HCT116 (cell line): ENCODE results near the gene FAM124B. TPM values are rescaled to one million over a fixed set of nuclear protein-coding genes. Genes with fewer than 3 reads are reported as not detected.

ENCODE experiments used
- ATAC-seq: fragments of 200-7000 bp; cut with Tn5 transposase; 2 replicates; pipeline ENCODE4 v1.9.1; 2020; ENCODE audit warnings: mild to moderate bottlenecking, moderate library complexity
- BruUV-seq: library from RNA; stranded (reverse); fragments of 400-500 nt; replicated peaks from 2 replicates; lab custom pipeline; 2021; lab: Mats Ljungman, UMichigan
- CTCF ChIA-PET: fragments of 300-600 bp; sonication (Branson Sonifier 250); formaldehyde crosslinking; loops from one replicate; lab custom pipeline; 2021; ENCODE audit warnings: antibody characterized with exemption; lab: Charles Lee
- POLR2A ChIA-PET: fragments of 300-600, 350-600 bp; sonication (Branson Sonifier 250); formaldehyde crosslinking; loops from one replicate; lab custom pipeline; 2021; ENCODE audit warnings: antibody characterized with exemption; lab: Charles Lee
- RAD21 ChIA-PET, 2 experiments: fragments of 300-600 bp; sonication (Branson Sonifier 250); formaldehyde crosslinking; loops; one replicate each; lab custom pipeline; 2023; ENCODE audit warnings: low total read pairs in 2 of 2; ENCODE audit not compliant: uncharacterized antibody in 2 of 2, unreplicated experiment in 2 of 2, low non-redundant PET in 1 of 2; lab: Charles Lee
- DNase-seq: peaks from one replicate; pipeline ENCODE4 v3.0.0-alpha.2; 2010; ENCODE audit warnings: low read depth, low spot score
- H2AFZ ChIP-seq: fragments of 200-600 bp; shearing (Covaris generic), sonication (generic); 2 replicates; pipeline ENCODE4 v1.6.1; 2017; ENCODE audit warnings: low read depth, mixed run types, mixed read lengths, antibody characterized with exemption, low read length; ENCODE audit not compliant: poor library complexity, severe bottlenecking
- H3K27ac ChIP-seq: 2 replicates; pipeline ENCODE4 v1.5.1; 2012; ENCODE audit warnings: low read depth, low read length
- H3K27me3 ChIP-seq: fragments of 200-600 bp; sonication (generic); 2 replicates; pipeline ENCODE4 v1.6.1; 2016; ENCODE audit warnings: mixed run types, low read length, mixed read lengths; ENCODE audit not compliant: insufficient read depth
- H3K36me3 ChIP-seq, 2 experiments: fragments of 200-500 bp in 1 of 2; fragments of 200-600 bp in 1 of 2; sonication (Bioruptor generic) in 1 of 2; sonication (generic) in 1 of 2; 2 replicates each; pipeline versions ENCODE4 v1.5.1 to v1.6.1; 2014 to 2016; ENCODE audit warnings: low read length in 2 of 2, inconsistent platforms in 1 of 2, mixed read lengths in 1 of 2, mixed run types in 1 of 2; ENCODE audit not compliant: insufficient read depth in 2 of 2, control insufficient read depth in 1 of 2
- H3K4me1 ChIP-seq, 2 experiments: fragments of 200-600 bp in 1 of 2; sonication (generic) in 1 of 2; 2 replicates each; pipeline versions ENCODE4 v1.5.1 to v1.6.1; 2012 to 2017; ENCODE audit warnings: low read length in 2 of 2, inconsistent platforms in 1 of 2, mild to moderate bottlenecking in 1 of 2, mixed read lengths in 1 of 2, mixed run types in 1 of 2, moderate library complexity in 1 of 2; ENCODE audit not compliant: insufficient read depth in 2 of 2, control insufficient read depth in 1 of 2
- H3K4me2 ChIP-seq: fragments of 200-600 bp; sonication (generic); 2 replicates; pipeline ENCODE4 v1.6.1; 2017; ENCODE audit warnings: mixed run types, low read length, mixed read lengths
- H3K4me3 ChIP-seq, 2 experiments: fragments of 200-600 bp in 1 of 2; sonication (generic) in 1 of 2; replicated peaks in 1 of 2; 2 replicates each; pipeline ENCODE4 v1.5.1; 2011 to 2016; ENCODE audit warnings: low read length in 2 of 2, control low read depth in 1 of 2, low read depth in 1 of 2, mild to moderate bottlenecking in 1 of 2, mixed read lengths in 1 of 2, mixed run types in 1 of 2
- H3K79me2 ChIP-seq: fragments of 200-600 bp; sonication (generic); 2 replicates; pipeline ENCODE4 v1.6.1; 2017; ENCODE audit warnings: mild to moderate bottlenecking, mixed run types, low read length, moderate library complexity, mixed read lengths; ENCODE audit not compliant: insufficient read depth
- H3K9ac ChIP-seq: fragments of 200-600 bp; sonication (generic); 2 replicates; pipeline ENCODE4 v1.6.1; 2016; ENCODE audit warnings: low read length, mixed read lengths
- H3K9me2 ChIP-seq: fragments of 200-600 bp; sonication (generic), shearing (Covaris generic); 2 replicates; pipeline ENCODE4 v1.6.1; 2017; ENCODE audit warnings: mixed run types, mild to moderate bottlenecking, moderate library complexity; ENCODE audit not compliant: insufficient read depth
- H3K9me3 ChIP-seq, 2 experiments: fragments of 200-500 bp in 1 of 2; fragments of 200-600 bp in 1 of 2; sonication (Bioruptor generic) in 1 of 2; sonication (generic) in 1 of 2; 2 replicates each; pipeline ENCODE4 v1.6.1; 2014 to 2017; ENCODE audit warnings: low read length in 2 of 2, mixed read lengths in 2 of 2, inconsistent platforms in 1 of 2, low read depth in 1 of 2, mild to moderate bottlenecking in 1 of 2, mixed run types in 1 of 2, moderate library complexity in 1 of 2; ENCODE audit not compliant: control insufficient read depth in 1 of 2, insufficient read depth in 1 of 2
- H4K20me1 ChIP-seq: fragments of 200-600 bp; sonication (generic), shearing (Covaris generic); 2 replicates; pipeline ENCODE4 v1.6.1; 2017; ENCODE audit warnings: mixed run types, mild to moderate bottlenecking, moderate library complexity; ENCODE audit not compliant: insufficient read depth
- JUND ChIP-seq: IDR thresholded peaks from 2 replicates; pipeline ENCODE4 v1.6.1; 2012
- REST ChIP-seq: IDR thresholded peaks from 2 replicates; pipeline ENCODE4 v1.6.1; 2012; ENCODE audit warnings: low read depth
- TCF7L2 ChIP-seq: IDR thresholded peaks from 2 replicates; pipeline ENCODE4 v1.7.0; 2011; ENCODE audit warnings: borderline replicate concordance, inconsistent platforms; ENCODE audit not compliant: insufficient read depth, insufficient read length; ENCODE audit errors: extremely low read depth
- ZFX ChIP-seq: fragments of 450-650 bp; IDR thresholded peaks from 2 replicates; pipeline ENCODE4 v1.6.1; 2017
- ZNF274 ChIP-seq: fragments of 200-500 bp; sonication (Bioruptor generic); IDR thresholded peaks from 2 replicates; pipeline ENCODE4 v1.6.1; 2014; ENCODE audit warnings: mild to moderate bottlenecking, low read depth, low read length, inconsistent platforms
- intact Hi-C: fragments of 100-400 bp; cut with micrococcal nuclease; formaldehyde crosslinking; loops from 2 replicates; pipeline ENCODE4 v1.10.0; 2022
- total RNA-seq: library from RNA; stranded (reverse); gene quantifications from one replicate; pipeline ENCODE4 v1.2.1, GENCODE V29; 2021; ENCODE audit not compliant: unreplicated experiment

FAM124B gene
- total RNA-seq, 1 experiment from 2014 or later: not detected

- Histone ChIP-seq H2AFZ (no peak overlapping the region), H4K20me1 (no peaks in the 10 kb centered on the region), H3K9me2 (no peaks in the 10 kb centered on the region), H3K27ac (no peak overlapping the region), H3K36me3 (no peaks in the 10 kb centered on the region), H3K79me2 (no peaks in the 10 kb centered on the region), H3K4me2 (no peak overlapping the region), H3K4me1 (no peaks in the 10 kb centered on the region), H3K27me3 (no peaks in the 10 kb centered on the region), H3K9ac (no peak overlapping the region), H3K4me3 (no peak overlapping the region), H3K9me3 (no peaks in the 10 kb centered on the region)
- POLR2A ChIA-PET: no interaction called here
- DNase-seq: no peak
- ATAC-seq: no peak
- CTCF ChIA-PET: no interaction called here
- RAD21 ChIA-PET: no interaction called here
- intact Hi-C loops: no loop called here
- TF ChIP-seq JUND (no peak), REST (no peak), ZFX (no peak), TCF7L2 (no peak), ZNF274 (no peak)
- BruUV-seq: no TSS peak
Measured at GRCh38 chr2:224410946-224411561, 9.1 kb upstream of the FAM124B start.
